Activated T-helper 17 cell treated with anti-CD3 and anti-CD28 coated beads, Interleukin-2, amount 50 U/mL, for 72 hours (primary cell): ENCODE results near the gene PROM1. TPM values are rescaled to one million over a fixed set of nuclear protein-coding genes. Genes with fewer than 3 reads are reported as not detected.
A peak's percentile ranks its signal among the peaks of the same experiment; 100 is the strongest.

Experiments used
- ATAC-seq: fragments of 150-1000 bp; cut with Tn5 transposase; replicated peaks from 2 replicates; pipeline ENCODE4 v1.10.0; 2021; ENCODE audit warnings: mild to moderate bottlenecking, moderate library complexity
- H3K27ac Mint-ChIP-seq: one replicate; pipeline ENCODE4 v1.8.0; 2022; ENCODE audit warnings: mixed read lengths
- H3K27me3 Mint-ChIP-seq: one replicate; pipeline ENCODE4 v1.8.0; 2022; ENCODE audit warnings: mixed read lengths
- H3K36me3 Mint-ChIP-seq: one replicate; pipeline ENCODE4 v1.8.0; 2022; ENCODE audit warnings: low read depth, mild to moderate bottlenecking, mixed read lengths
- H3K4me1 Mint-ChIP-seq: one replicate; pipeline ENCODE4 v1.8.0; 2022; ENCODE audit warnings: mixed read lengths
- H3K4me3 Mint-ChIP-seq: one replicate; pipeline ENCODE4 v1.8.0; 2022; ENCODE audit warnings: mild to moderate bottlenecking, mixed read lengths
- H3K9me3 Mint-ChIP-seq: one replicate; pipeline ENCODE4 v1.8.0; 2022; ENCODE audit warnings: mixed read lengths
- total RNA-seq, 2 donors: library from RNA; stranded (reverse); gene quantifications; one replicate each; pipeline ENCODE4 v1.2.3, GENCODE V29; 2022

Gene PROM1
- total RNA-seq, 2 donors from 2014 or later, result 0.26 TPM; not detected in 1

DNA sequence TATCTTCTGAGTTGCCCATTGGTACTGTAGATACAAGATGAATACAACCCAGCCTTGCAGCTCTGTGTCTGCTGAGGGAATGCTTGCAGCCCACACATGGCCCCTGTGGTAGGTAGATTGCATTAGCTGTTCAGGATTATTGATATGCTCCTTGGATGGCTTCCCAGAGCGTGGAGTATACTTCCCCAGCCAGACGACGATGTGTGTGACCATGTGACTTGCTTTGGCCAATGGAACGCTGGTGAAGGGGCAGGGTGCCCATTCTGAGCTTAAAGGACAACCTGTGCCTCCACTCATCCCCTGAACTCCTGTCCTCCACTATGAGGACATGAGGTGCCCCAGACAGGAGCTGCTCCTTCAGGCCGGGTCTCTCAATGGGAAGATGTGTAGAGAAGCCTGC is 96.9 kb downstream of the PROM1 start:
- Mint-ChIP-seq H3K27me3 (peaks cover 24% of the 10 kb centered on the region), H3K4me3 (no peak overlapping the region), H3K9me3 (no peaks in the 10 kb centered on the region), H3K27ac (no peak overlapping the region), H3K36me3 (no peaks in the 10 kb centered on the region), H3K4me1 (no peaks in the 10 kb centered on the region)
- ATAC-seq, result no peak

GRCh38 chr4:15983610-15984009 is 100.2 kb downstream of the PROM1 start:
- Mint-ChIP-seq H3K36me3 (no peaks in the 10 kb centered on the region), H3K27ac (no peak overlapping the region), H3K4me1 (no peaks in the 10 kb centered on the region), H3K4me3 (no peak overlapping the region), H3K27me3 (peaks cover 25% of the 10 kb centered on the region), H3K9me3 (no peaks in the 10 kb centered on the region)
- no peak for ATAC-seq

DNA sequence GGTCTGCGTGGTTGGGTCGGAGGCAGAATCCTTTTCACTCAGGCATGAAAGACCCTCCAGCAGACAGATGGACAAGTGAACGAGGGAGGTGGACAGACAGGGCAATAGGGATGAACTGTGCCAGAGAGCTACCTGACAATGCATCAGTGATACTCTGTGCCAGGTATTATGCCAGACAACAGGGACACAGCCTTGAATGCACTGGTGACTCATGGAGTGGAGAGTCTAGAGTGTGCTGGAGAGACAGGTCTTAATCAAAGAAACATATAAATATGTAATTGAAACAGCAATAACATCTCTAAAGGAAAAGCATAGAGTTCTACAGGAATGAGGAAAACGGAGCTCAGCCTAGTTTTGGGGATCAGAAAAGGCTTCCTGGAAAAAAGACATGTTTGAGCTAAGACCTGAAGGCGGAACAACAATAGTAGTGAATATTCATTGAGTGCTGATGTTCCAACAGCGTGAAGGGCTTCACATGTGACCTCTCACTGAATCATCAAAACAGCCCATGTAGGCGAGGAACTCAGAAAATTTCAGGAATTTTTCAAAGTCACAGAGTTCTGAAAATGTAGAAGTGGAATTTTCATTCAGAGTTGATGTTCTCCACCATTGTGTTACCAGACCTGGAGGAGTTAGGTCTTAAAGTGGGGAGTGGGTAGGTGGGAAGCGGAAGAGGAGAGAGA is 100.8 kb downstream of the PROM1 start:
- no peak for ATAC-seq
- Mint-ChIP-seq H3K4me1 (no peaks in the 10 kb centered on the region), H3K36me3 (no peaks in the 10 kb centered on the region), H3K9me3 (no peaks in the 10 kb centered on the region), H3K27me3 (peaks cover 26% of the 10 kb centered on the region), H3K27ac (no peak overlapping the region), H3K4me3 (no peak overlapping the region)

DNA sequence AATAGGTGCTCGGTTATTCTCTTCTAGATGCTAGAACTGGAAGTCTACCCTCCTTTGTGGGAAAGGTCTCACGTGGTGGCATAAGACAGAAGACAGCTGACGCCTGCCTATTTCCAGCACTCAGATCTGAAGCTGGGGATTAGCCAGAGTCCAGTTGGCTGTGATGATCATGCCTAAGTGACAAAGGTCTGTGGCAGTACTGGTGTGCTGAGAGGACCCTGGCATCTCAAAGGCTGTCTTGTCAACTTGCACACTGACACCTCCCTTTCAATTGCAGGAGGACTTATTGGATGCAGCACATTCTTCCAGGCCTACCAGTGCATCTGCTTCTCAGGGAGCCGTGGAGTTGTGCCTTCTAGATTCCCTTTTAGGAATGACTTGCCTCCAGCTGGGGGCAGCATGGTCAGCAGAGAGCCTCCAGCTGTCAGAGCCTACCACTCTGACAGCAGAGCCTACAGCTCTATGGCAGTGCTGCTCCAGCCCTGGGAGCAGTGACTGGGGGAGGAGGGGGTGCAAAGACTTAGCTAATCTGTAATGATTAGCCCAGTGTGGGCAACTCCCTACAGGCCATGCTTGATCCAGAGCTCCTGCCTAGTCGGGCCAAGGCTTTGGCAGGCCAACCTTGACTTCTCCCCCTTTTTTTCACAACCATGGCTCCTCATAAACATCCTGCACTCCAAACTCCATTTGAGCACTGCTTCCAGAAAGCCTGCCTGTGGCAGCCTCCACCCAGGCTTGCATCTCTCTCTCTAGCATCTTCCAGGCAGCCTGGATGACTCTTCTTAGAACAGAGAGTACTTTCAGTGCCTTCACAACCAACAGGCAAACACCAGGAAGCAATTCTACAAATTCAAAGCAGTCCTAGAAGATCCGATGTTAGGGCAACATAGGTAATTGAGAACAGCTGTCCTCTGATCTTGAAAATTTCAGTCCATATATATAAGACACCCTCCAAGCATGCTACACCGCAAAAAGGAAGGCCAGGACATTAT is 107.1 kb downstream of the PROM1 start:
- ATAC-seq, result no peak
- H3K27me3 Mint-ChIP-seq, result peaks cover 32% of the 10 kb centered on the region
- no peak overlapping the region for H3K27ac Mint-ChIP-seq
- no peaks in the 10 kb centered on the region for H3K36me3 Mint-ChIP-seq
- no peaks in the 10 kb centered on the region for H3K4me1 Mint-ChIP-seq
- H3K9me3 Mint-ChIP-seq, result no peaks in the 10 kb centered on the region
- H3K4me3 Mint-ChIP-seq, result no peak overlapping the region

GRCh38 chr4:15971068-15971801 is 112.6 kb downstream of the PROM1 start:
- Mint-ChIP-seq H3K36me3 (no peaks in the 10 kb centered on the region), H3K27ac (no peak overlapping the region), H3K27me3 (peaks cover 30% of the 10 kb centered on the region), H3K4me3 (no peak overlapping the region), H3K4me1 (no peaks in the 10 kb centered on the region), H3K9me3 (peaks cover 8% of the 10 kb centered on the region)
- no peak for ATAC-seq

DNA sequence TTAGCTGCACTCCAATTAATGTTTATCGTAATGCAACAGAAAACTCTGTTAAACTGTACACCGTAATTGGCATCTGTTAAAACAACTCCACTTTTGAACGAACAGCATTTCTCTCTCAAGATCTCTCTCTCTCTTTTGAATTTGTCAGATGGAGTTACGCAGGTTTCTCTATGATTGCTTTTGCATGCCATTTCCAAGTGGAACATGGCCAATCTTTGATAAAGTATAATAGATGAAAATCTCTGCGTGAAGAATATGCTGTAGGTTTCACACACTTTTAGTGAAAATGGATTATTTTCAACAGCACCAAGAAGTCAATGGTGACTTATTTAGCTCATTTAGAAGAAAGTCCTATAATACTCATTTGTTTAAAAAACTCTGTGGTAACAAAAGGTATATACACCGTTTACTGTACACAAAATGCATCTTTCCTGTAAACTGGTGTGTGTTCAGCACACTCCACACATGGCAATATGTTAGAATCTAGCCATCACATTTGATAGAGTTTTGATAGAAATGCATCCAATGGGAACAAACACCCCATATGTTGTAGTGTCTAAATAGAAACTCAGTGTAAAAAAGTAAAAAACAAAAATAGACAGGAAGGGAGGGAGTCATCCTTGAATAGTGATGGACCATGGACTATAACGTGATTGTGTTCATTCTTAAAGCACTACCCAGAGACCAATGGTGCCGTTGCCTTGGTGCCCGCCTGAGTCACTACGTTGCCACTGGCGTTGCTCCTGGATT is 115.1 kb downstream of the PROM1 start:
- Mint-ChIP-seq H3K27ac (no peak overlapping the region), H3K9me3 (peaks cover 10% of the 10 kb centered on the region), H3K36me3 (no peaks in the 10 kb centered on the region), H3K27me3 (peaks cover 22% of the 10 kb centered on the region), H3K4me1 (no peaks in the 10 kb centered on the region), H3K4me3 (no peak overlapping the region)
- no peak for ATAC-seq

DNA sequence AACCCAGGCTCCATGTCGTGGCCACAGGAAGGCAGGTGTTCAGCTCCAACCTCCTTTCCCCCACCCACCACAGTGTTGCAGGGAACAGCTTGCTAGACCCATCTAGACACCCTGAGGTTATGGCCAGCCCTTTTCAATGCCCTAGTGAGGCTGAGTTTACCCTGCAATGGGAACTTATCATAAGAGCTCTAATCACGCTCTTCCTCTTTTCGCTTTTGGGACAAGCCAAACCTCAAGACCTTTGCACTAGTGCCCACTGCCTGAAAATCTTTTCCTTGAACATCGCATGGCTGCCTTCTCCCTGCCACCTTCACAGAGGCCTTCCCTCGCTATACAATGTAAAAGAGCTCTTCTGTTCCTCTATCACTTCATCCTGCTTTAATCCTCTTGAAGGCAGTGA is 118.5 kb downstream of the PROM1 start:
- no peaks in the 10 kb centered on the region for H3K36me3 Mint-ChIP-seq
- peaks cover 18% of the 10 kb centered on the region for H3K27me3 Mint-ChIP-seq
- H3K4me3 Mint-ChIP-seq, result no peak overlapping the region
- no peaks in the 10 kb centered on the region for H3K4me1 Mint-ChIP-seq
- peaks cover 10% of the 10 kb centered on the region for H3K9me3 Mint-ChIP-seq
- ATAC-seq, result no peak
- no peak overlapping the region for H3K27ac Mint-ChIP-seq

DNA sequence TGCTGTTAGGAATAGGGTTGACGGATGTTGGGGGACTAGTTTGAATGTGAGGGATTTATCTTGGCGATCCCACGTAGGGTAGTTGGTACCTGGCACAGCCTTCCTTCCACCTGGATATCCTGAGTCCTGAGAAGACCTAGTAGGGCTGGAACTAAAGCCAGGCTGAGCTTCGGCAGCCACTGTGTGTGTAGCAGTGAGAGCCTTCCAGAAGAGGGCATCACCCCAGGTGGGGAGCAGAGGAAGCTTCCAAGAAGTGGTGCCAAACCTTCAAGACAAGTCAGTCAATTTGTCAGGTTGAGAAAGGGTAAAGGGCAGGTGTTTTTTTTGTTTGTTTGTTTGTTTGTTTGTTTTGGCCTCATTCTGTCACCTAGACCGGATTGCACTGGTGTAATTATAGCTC is 119.7 kb downstream of the PROM1 start:
- Mint-ChIP-seq H3K9me3 (peaks cover 10% of the 10 kb centered on the region), H3K27me3 (peaks cover 24% of the 10 kb centered on the region), H3K4me3 (no peak overlapping the region), H3K36me3 (no peaks in the 10 kb centered on the region), H3K27ac (no peak overlapping the region), H3K4me1 (no peaks in the 10 kb centered on the region)
- no peak for ATAC-seq

DNA sequence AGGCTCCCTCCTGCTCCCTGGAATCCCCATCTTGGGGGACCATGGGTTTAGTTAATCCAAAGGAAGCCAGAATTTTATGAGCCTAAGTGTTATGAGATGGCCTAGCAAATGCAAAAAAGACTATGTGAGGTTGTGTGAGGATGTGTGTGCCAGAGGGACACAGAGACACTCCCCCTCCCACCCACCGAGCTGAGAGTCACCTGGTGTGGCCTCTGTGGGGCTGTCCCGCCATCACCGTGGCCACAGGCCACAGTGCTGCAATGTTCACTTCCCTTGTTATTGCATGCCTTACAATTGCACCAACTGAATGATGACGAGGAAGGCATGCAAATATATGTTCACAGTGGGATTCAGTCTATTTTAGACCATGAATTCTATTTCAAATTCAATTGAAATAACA is 120.2 kb downstream of the PROM1 start:
- Mint-ChIP-seq H3K27ac (no peak overlapping the region), H3K27me3 (peaks cover 20% of the 10 kb centered on the region), H3K9me3 (peaks cover 10% of the 10 kb centered on the region), H3K4me1 (no peaks in the 10 kb centered on the region), H3K4me3 (peak overlapping the region; percentile 20), H3K36me3 (no peaks in the 10 kb centered on the region)
- peak; percentile 90 for ATAC-seq

- no peak within 1 kb of the TSS for H3K27ac Mint-ChIP-seq
Observed at GRCh38 chr4:15963001-15963451, 120.8 kb downstream of the PROM1 start, which contains the start of gene FGFBP2. TSS of gene FGFBP2 (minus strand) at chr4:15963175. CDS start at chr4:15963129, 46 bp downstream.

DNA sequence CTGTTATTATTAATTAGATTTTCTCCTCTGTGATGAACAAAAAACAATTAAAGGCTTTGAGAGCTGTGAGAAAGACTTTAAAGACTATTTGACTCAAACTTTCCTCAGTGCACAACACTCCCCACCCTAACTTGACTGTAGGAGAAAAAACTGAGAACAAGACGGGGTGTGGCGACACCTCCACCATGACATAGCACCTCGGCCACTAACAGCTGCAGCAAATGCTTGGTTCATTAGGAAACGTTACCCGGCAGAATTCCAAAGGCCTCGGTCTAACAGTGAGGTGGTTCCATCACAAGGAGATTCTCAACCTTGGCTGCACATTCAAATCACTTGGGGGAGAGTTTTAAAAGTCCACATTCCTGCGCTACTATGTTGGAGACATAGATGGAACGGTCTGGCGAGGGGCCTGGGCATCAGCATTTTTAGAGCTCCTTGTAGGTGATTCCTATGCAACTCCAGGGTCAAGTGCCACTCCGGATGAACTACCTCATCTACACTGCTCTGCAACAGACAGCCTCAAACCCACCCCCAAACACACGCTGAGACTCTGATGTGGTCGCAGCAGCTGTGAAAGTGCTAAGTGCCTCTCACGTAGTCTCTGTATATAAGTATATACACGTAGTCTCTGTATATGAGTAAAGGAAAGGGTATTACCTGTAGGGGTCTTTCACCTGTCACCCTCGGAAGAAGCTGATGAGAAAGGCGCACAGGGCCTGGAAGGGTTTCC is 121.9 kb downstream of the PROM1 start:
- Mint-ChIP-seq H3K4me3 (no peak overlapping the region), H3K27me3 (peaks cover 18% of the 10 kb centered on the region), H3K36me3 (no peaks in the 10 kb centered on the region), H3K4me1 (no peaks in the 10 kb centered on the region), H3K27ac (no peak overlapping the region), H3K9me3 (peaks cover 9% of the 10 kb centered on the region)
- ATAC-seq, result no peak

More at GRCh38 chr4:15963001-15963451, 120.8 kb downstream of the PROM1 start, which contains the start of gene FGFBP2:
- Mint-ChIP-seq H3K36me3 (no peaks in the 10 kb centered on the region), H3K4me3 (peak within 1 kb of the TSS; percentile 20), H3K9me3 (peaks cover 10% of the 10 kb centered on the region), H3K27me3 (peaks cover 20% of the 10 kb centered on the region), H3K4me1 (no peaks in the 10 kb centered on the region)
- ATAC-seq, result peak; percentile 82

- Mint-ChIP-seq H3K4me1 (no peaks in the 10 kb centered on the region), H3K27ac (no peak overlapping the region), H3K9me3 (no peaks in the 10 kb centered on the region), H3K27me3 (peaks cover 9% of the 10 kb centered on the region), H3K36me3 (no peaks in the 10 kb centered on the region), H3K4me3 (no peak overlapping the region)
- ATAC-seq, result peak; percentile 50
Observed at GRCh38 chr4:15958562-15958961, 125.3 kb downstream of the PROM1 start.

DNA sequence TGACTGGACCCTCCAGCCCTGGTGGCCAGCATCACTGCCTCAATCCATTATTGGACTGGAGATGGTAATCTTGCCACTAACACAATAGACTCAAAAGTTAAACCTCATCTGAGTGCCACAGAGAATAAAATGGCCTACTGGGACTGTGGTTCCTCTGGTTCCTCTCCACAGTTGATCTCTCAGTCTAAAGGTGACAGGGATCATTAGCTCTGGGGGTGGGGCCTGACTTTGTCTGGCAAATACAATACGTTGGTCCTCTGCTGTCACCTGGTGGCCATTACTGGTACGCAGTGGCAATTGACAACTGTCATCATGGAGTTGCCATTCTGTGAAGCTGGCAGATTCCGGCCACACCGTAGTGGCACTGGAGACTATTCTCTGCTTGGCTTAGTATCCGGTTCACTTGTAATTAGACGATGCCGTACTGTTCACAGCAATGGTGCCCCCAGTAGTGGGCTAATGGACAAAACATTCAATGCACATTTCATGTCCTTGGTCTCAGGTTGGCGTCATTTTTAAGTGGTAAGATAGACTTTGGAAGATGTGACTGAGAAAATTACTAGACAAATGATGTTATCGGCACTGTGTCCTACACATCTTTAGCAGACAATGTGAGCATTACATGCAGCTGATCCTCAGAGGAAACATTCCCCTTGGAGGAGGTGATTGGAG is 127.5 kb downstream of the PROM1 start:
- Mint-ChIP-seq H3K9me3 (no peaks in the 10 kb centered on the region), H3K27me3 (peaks cover 9% of the 10 kb centered on the region), H3K4me3 (no peak overlapping the region), H3K27ac (no peak overlapping the region), H3K4me1 (no peaks in the 10 kb centered on the region), H3K36me3 (no peaks in the 10 kb centered on the region)
- peak; percentile 80 for ATAC-seq
